H1 (cell line): ENCODE measurements around the gene OPN5. TPM values are rescaled to one million over a fixed set of nuclear protein-coding genes. Genes with fewer than 3 reads are reported as not detected.

Source experiments
- SIN3A ChIP-seq, 2 experiments: IDR thresholded peaks in 1 of 2; conservative IDR thresholded peaks in 1 of 2; 2 replicates each; pipeline ENCODE4 v1.6.1; 2011 to 2012; ENCODE audit warnings: low read length in 2 of 2, improper control_type of control experiment in 1 of 2, low read depth in 1 of 2, mild to moderate bottlenecking in 1 of 2
- YY1 ChIP-seq: IDR thresholded peaks from 2 replicates; pipeline ENCODE4 v1.6.1; 2011; ENCODE audit warnings: low read depth, mild to moderate bottlenecking, low read length
- polyA plus RNA-seq, 7 experiments: library from polyadenylated mRNA; depleted of rRNA in 3 of 7; stranded (reverse) in 5 of 7; unstranded in 2 of 7; fragments of >200 nt in 5 of 7; fragments of 200-250 nt in 2 of 7; gene quantifications; 1 replicate in 5 of 7; 2 replicates in 1 of 7; 4 replicates in 1 of 7; pipeline versions ENCODE4 v1.2.1 to v1.2.3, GENCODE V29; 2011 to 2013; ENCODE audit warnings: missing spikeins in 2 of 7, mixed read lengths in 2 of 7
- total RNA-seq: library from RNA; stranded (reverse); fragmentation: NEBNext Ultra II Directional; extraction: Animal tissue kit (Norgen Biotek cat#: 25700); gene quantifications from 2 replicates; pipeline ENCODE4 v1.2.1, GENCODE V29; 2021
- TF ChIP-seq, protein P1 (sequence below): fragments of 300-600 bp; sonication (generic); IDR thresholded peaks from 2 replicates; pipeline ENCODE4 v1.7.1; 2012; ENCODE audit warnings: low read length, moderate library complexity, mild to moderate bottlenecking, inconsistent platforms; ENCODE audit not compliant: insufficient replicate concordance

Gene OPN5
- total and polyA plus RNA-seq, 2 of the 8 experiments (the other 6 are each of a cell fraction or from before 2014, with no cell fraction given), result not detected

- TF ChIP-seq, protein P1, sequence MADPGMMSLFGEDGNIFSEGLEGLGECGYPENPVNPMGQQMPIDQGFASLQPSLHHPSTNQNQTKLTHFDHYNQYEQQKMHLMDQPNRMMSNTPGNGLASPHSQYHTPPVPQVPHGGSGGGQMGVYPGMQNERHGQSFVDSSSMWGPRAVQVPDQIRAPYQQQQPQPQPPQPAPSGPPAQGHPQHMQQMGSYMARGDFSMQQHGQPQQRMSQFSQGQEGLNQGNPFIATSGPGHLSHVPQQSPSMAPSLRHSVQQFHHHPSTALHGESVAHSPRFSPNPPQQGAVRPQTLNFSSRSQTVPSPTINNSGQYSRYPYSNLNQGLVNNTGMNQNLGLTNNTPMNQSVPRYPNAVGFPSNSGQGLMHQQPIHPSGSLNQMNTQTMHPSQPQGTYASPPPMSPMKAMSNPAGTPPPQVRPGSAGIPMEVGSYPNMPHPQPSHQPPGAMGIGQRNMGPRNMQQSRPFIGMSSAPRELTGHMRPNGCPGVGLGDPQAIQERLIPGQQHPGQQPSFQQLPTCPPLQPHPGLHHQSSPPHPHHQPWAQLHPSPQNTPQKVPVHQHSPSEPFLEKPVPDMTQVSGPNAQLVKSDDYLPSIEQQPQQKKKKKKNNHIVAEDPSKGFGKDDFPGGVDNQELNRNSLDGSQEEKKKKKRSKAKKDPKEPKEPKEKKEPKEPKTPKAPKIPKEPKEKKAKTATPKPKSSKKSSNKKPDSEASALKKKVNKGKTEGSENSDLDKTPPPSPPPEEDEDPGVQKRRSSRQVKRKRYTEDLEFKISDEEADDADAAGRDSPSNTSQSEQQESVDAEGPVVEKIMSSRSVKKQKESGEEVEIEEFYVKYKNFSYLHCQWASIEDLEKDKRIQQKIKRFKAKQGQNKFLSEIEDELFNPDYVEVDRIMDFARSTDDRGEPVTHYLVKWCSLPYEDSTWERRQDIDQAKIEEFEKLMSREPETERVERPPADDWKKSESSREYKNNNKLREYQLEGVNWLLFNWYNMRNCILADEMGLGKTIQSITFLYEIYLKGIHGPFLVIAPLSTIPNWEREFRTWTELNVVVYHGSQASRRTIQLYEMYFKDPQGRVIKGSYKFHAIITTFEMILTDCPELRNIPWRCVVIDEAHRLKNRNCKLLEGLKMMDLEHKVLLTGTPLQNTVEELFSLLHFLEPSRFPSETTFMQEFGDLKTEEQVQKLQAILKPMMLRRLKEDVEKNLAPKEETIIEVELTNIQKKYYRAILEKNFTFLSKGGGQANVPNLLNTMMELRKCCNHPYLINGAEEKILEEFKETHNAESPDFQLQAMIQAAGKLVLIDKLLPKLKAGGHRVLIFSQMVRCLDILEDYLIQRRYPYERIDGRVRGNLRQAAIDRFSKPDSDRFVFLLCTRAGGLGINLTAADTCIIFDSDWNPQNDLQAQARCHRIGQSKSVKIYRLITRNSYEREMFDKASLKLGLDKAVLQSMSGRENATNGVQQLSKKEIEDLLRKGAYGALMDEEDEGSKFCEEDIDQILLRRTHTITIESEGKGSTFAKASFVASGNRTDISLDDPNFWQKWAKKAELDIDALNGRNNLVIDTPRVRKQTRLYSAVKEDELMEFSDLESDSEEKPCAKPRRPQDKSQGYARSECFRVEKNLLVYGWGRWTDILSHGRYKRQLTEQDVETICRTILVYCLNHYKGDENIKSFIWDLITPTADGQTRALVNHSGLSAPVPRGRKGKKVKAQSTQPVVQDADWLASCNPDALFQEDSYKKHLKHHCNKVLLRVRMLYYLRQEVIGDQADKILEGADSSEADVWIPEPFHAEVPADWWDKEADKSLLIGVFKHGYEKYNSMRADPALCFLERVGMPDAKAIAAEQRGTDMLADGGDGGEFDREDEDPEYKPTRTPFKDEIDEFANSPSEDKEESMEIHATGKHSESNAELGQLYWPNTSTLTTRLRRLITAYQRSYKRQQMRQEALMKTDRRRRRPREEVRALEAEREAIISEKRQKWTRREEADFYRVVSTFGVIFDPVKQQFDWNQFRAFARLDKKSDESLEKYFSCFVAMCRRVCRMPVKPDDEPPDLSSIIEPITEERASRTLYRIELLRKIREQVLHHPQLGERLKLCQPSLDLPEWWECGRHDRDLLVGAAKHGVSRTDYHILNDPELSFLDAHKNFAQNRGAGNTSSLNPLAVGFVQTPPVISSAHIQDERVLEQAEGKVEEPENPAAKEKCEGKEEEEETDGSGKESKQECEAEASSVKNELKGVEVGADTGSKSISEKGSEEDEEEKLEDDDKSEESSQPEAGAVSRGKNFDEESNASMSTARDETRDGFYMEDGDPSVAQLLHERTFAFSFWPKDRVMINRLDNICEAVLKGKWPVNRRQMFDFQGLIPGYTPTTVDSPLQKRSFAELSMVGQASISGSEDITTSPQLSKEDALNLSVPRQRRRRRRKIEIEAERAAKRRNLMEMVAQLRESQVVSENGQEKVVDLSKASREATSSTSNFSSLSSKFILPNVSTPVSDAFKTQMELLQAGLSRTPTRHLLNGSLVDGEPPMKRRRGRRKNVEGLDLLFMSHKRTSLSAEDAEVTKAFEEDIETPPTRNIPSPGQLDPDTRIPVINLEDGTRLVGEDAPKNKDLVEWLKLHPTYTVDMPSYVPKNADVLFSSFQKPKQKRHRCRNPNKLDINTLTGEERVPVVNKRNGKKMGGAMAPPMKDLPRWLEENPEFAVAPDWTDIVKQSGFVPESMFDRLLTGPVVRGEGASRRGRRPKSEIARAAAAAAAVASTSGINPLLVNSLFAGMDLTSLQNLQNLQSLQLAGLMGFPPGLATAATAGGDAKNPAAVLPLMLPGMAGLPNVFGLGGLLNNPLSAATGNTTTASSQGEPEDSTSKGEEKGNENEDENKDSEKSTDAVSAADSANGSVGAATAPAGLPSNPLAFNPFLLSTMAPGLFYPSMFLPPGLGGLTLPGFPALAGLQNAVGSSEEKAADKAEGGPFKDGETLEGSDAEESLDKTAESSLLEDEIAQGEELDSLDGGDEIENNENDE, result no peak
- no peak for TF ChIP-seq SIN3A (conservative IDR thresholded peaks at IDR 0.05 in 1 of 2, IDR thresholded peaks at IDR 0.05 in 1 of 2; ENCODE audit: low read depth in 1 of 2, low read length in 2 of 2)
- no peak for TF ChIP-seq YY1
Measured at GRCh38 chr6:47819461-47819860, 37.6 kb downstream of the OPN5 start (continued).
